ENCODE data around the gene LMO7.

The LMO7 gene

GRCh38 chr13:75906315-75906714 lies 270.2 kb downstream of the LMO7 start:
- DNase-seq, result no peak

- no peak for DNase-seq
Measured at GRCh38 chr13:75907044-75907443, 270.9 kb downstream of the LMO7 start.

- no peak for DNase-seq
Measured at GRCh38 chr13:75908141-75908540, 272.0 kb downstream of the LMO7 start.
